Endodermal cell (in vitro differentiated cells): ENCODE measurements around the gene MYLK4. TPM values are rescaled to one million over a fixed set of nuclear protein-coding genes. Genes with fewer than 3 reads are reported as not detected.

Experiments
- DNase-seq: peaks from one replicate; pipeline ENCODE4 v3.0.0-alpha.2; 2017
- H3K27ac ChIP-seq: 2 replicates; pipeline ENCODE4 v1.5.1; 2013; ENCODE audit warnings: mild to moderate bottlenecking, low read depth, low read length, moderate library complexity
- H3K27me3 ChIP-seq: 2 replicates; pipeline ENCODE4 v1.6.1; 2013; ENCODE audit warnings: mild to moderate bottlenecking, low read length, moderate library complexity; ENCODE audit not compliant: insufficient read depth, control insufficient read depth, poor library complexity, severe bottlenecking
- H3K36me3 ChIP-seq: 2 replicates; pipeline ENCODE4 v1.7.0; 2013; ENCODE audit warnings: mild to moderate bottlenecking, low read length, moderate library complexity; ENCODE audit not compliant: control insufficient read depth, insufficient read depth
- H3K4me1 ChIP-seq: one replicate; pipeline ENCODE4 v1.7.0; 2013; ENCODE audit warnings: low read length; ENCODE audit not compliant: control insufficient read depth, insufficient read depth
- H3K4me3 ChIP-seq: 2 replicates; pipeline ENCODE4 v1.5.1; 2013; ENCODE audit warnings: mild to moderate bottlenecking, low read length, moderate library complexity
- H3K9ac ChIP-seq: 2 replicates; pipeline ENCODE4 v1.6.1; 2013; ENCODE audit warnings: mild to moderate bottlenecking, low read length, moderate library complexity; ENCODE audit not compliant: poor library complexity, severe bottlenecking; ENCODE audit errors: extremely low read depth
- H3K9me3 ChIP-seq: 2 replicates; pipeline ENCODE4 v1.6.1; 2013; ENCODE audit warnings: mild to moderate bottlenecking, low read length, moderate library complexity; ENCODE audit not compliant: control insufficient read depth
- H3K27ac Mint-ChIP-seq: 2 replicates; pipeline ENCODE4 v1.8.0; 2020; ENCODE audit warnings: mixed read lengths
- H3K27me3 Mint-ChIP-seq: 2 replicates; pipeline ENCODE4 v1.8.0; 2021; ENCODE audit warnings: mild to moderate bottlenecking, mixed read lengths; ENCODE audit not compliant: insufficient read depth
- H3K36me3 Mint-ChIP-seq: 2 replicates; pipeline ENCODE4 v1.8.0; 2020; ENCODE audit warnings: low read depth, mixed read lengths
- H3K4me1 Mint-ChIP-seq: 2 replicates; pipeline ENCODE4 v1.8.0; 2020; ENCODE audit warnings: mixed read lengths
- H3K4me3 Mint-ChIP-seq: 2 replicates; pipeline ENCODE4 v1.8.0; 2020; ENCODE audit warnings: mild to moderate bottlenecking, moderate library complexity, mixed read lengths
- H3K9me3 Mint-ChIP-seq: 2 replicates; pipeline ENCODE4 v1.8.0; 2020; ENCODE audit warnings: mild to moderate bottlenecking, mixed read lengths
- CTCF ChIP-seq: fragments of 200-600 bp; sonication (generic); conservative IDR thresholded peaks from 2 replicates; pipeline ENCODE4 v1.5.0; 2021; ENCODE audit warnings: antibody characterized with exemption, mild to moderate bottlenecking
- WGBS, 2 experiments: methylation state at CpG; one replicate each; pipeline versions ENCODE4 v1.1.5 to v1.1.7; 2013; ENCODE audit warnings: missing lambda C conversion rate in 2 of 2, mixed read lengths in 1 of 2; ENCODE audit not compliant: insufficient coverage in 1 of 2, insufficient read length in 1 of 2; 5-methylcytosine and 5-hydroxymethylcytosine counted together
- total RNA-seq, 2 donors: library from RNA; stranded (reverse); fragmentation: NEBNext Ultra II Directional in 1 of 2; extraction: Animal tissue kit (Norgen Biotek cat#: 25700) in 1 of 2; gene quantifications; 2 replicates in 1 of 2; 3 replicates in 1 of 2; pipeline ENCODE4 v1.2.1, GENCODE V29; 2021

The MYLK4 gene
- total RNA-seq, 2 donors from 2014 or later = 0.18 to 0.20 TPM

GRCh38 chr6:2619651-2620050 lies 131.1 kb downstream of the MYLK4 start:
- no peak for TF ChIP-seq CTCF
- H3K4me1 Mint-ChIP-seq = no peaks in the 10 kb centered on the region
- H3K27me3 Mint-ChIP-seq = no peaks in the 10 kb centered on the region

GRCh38 chr6:2617729-2618128 lies 133.0 kb downstream of the MYLK4 start:
- Mint-ChIP-seq H3K4me1 (no peaks in the 10 kb centered on the region), H3K27ac (no peak overlapping the region), H3K36me3 (no peaks in the 10 kb centered on the region), H3K4me3 (no peak overlapping the region), H3K27me3 (no peaks in the 10 kb centered on the region), H3K9me3 (peaks cover 7% of the 10 kb centered on the region)
- Histone ChIP-seq H3K9ac (no peak overlapping the region), H3K9me3 (peaks cover 6% of the 10 kb centered on the region), H3K4me3 (no peak overlapping the region), H3K4me1 (no peaks in the 10 kb centered on the region), H3K27me3 (no peaks in the 10 kb centered on the region), H3K27ac (no peak overlapping the region), H3K36me3 (no peaks in the 10 kb centered on the region)
- no peak for DNase-seq
- WGBS, 2 experiments = 95 to 100% methylated on average over 1 to 4 of the region's 4 CpGs
- no peak for TF ChIP-seq CTCF

More at GRCh38 chr6:2619651-2620050, 131.1 kb downstream of the MYLK4 start:
- H3K4me3 ChIP-seq = no peak overlapping the region
- DNase-seq = no peak
- H3K9ac ChIP-seq = no peak overlapping the region
- H3K4me1 ChIP-seq = no peaks in the 10 kb centered on the region
- no peak overlapping the region for H3K27ac Mint-ChIP-seq
- H3K36me3 ChIP-seq = no peaks in the 10 kb centered on the region
- H3K9me3 Mint-ChIP-seq = no peaks in the 10 kb centered on the region
- H3K27ac ChIP-seq = no peak overlapping the region
- 95 to 96% methylated on average over 9 of the region's 9 CpGs for WGBS, 2 experiments
- no peaks in the 10 kb centered on the region for H3K27me3 ChIP-seq
- no peak overlapping the region for H3K4me3 Mint-ChIP-seq
- no peaks in the 10 kb centered on the region for H3K36me3 Mint-ChIP-seq
- no peaks in the 10 kb centered on the region for H3K9me3 ChIP-seq

GRCh38 chr6:2616811-2617210 lies 133.9 kb downstream of the MYLK4 start:
- Histone ChIP-seq H3K9me3 (peaks cover 6% of the 10 kb centered on the region), H3K4me1 (no peaks in the 10 kb centered on the region), H3K4me3 (no peak overlapping the region), H3K27ac (no peak overlapping the region), H3K9ac (no peak overlapping the region), H3K36me3 (no peaks in the 10 kb centered on the region), H3K27me3 (no peaks in the 10 kb centered on the region)
- Mint-ChIP-seq H3K27me3 (no peaks in the 10 kb centered on the region), H3K9me3 (peaks cover 7% of the 10 kb centered on the region), H3K36me3 (no peaks in the 10 kb centered on the region), H3K27ac (no peak overlapping the region), H3K4me1 (no peaks in the 10 kb centered on the region), H3K4me3 (no peak overlapping the region)
- no peak for TF ChIP-seq CTCF
- 74 to 77% methylated on average over 7 of the region's 7 CpGs for WGBS, 2 experiments
- DNase-seq = no peak
